ENCODE measurements around the gene PTH1R. TPM values are rescaled to one million over a fixed set of nuclear protein-coding genes. Genes with fewer than 3 reads are reported as not detected.

Gene PTH1R
- total RNA-seq, 1 donor from 2014 or later = 0.29 TPM

DNA sequence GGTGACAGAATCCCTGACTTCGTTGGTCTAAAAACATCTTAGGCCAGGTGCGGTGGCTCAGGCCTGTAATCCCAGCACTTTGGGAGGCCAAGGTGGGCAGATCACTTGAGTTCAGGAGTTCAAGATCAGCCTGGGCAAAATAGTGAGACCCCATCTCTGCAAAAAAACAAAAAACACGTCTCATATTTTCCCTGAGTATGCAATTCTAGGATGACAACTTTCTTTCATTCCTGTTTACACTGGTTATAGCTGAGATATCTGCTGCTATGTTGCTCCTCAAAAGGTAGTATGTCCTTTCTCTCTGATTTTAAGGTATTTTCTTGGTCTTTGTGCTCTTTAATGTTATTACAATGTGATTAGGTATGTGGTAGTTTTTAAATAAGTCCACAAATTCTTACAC, 39.3 kb downstream of the PTH1R start:
- TF ChIP-seq, protein P1, sequence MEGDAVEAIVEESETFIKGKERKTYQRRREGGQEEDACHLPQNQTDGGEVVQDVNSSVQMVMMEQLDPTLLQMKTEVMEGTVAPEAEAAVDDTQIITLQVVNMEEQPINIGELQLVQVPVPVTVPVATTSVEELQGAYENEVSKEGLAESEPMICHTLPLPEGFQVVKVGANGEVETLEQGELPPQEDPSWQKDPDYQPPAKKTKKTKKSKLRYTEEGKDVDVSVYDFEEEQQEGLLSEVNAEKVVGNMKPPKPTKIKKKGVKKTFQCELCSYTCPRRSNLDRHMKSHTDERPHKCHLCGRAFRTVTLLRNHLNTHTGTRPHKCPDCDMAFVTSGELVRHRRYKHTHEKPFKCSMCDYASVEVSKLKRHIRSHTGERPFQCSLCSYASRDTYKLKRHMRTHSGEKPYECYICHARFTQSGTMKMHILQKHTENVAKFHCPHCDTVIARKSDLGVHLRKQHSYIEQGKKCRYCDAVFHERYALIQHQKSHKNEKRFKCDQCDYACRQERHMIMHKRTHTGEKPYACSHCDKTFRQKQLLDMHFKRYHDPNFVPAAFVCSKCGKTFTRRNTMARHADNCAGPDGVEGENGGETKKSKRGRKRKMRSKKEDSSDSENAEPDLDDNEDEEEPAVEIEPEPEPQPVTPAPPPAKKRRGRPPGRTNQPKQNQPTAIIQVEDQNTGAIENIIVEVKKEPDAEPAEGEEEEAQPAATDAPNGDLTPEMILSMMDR (IDR thresholded peaks at IDR 0.05; ENCODE audit: partially characterized antibody, unreplicated experiment) = no peak
- Mint-ChIP-seq H3K36me3 (ENCODE audit: unreplicated experiment) (peaks cover 16% of the 10 kb centered on the region), H3K27me3 (ENCODE audit: unreplicated experiment) (peaks cover 1% of the 10 kb centered on the region), H3K4me1 (ENCODE audit: low read depth, unreplicated experiment) (no peaks in the 10 kb centered on the region), H3K27ac (ENCODE audit: unreplicated experiment) (no peak overlapping the region), H3K9me3 (ENCODE audit: unreplicated experiment) (peaks cover 3% of the 10 kb centered on the region), H3K4me3 (ENCODE audit: unreplicated experiment) (no peak overlapping the region)
- no peak for DNase-seq

DNA sequence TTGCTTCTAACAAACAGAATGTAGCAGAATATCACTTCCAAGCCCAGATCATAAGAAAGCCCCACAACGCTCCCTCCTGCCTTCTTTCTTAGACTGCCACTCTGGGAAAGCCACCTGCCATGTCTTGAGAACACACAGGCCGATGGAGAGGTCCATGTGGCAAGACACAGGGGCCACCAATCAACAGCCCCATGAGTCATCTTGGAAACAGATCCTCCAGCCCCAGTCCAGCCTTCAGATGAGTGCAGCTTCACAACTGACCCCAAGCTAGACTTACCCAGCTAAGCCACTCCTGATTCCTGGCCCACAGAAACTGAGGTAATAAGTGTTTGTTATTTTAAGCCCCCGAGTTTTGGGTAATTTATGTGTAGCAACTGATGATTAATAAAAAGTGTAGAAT, 39.7 kb downstream of the PTH1R start:
- peaks cover 1% of the 10 kb centered on the region for H3K27me3 Mint-ChIP-seq (ENCODE audit: unreplicated experiment)
- peaks cover 3% of the 10 kb centered on the region for H3K9me3 Mint-ChIP-seq (ENCODE audit: unreplicated experiment)
- no peaks in the 10 kb centered on the region for H3K4me1 Mint-ChIP-seq (ENCODE audit: low read depth, unreplicated experiment)
- no peak overlapping the region for H3K27ac Mint-ChIP-seq (ENCODE audit: unreplicated experiment)
- DNase-seq = no peak
- TF ChIP-seq, protein P1 (IDR thresholded peaks at IDR 0.05; ENCODE audit: partially characterized antibody, unreplicated experiment) = no peak
- no peak overlapping the region for H3K4me3 Mint-ChIP-seq (ENCODE audit: unreplicated experiment)
- H3K36me3 Mint-ChIP-seq (ENCODE audit: unreplicated experiment) = peaks cover 16% of the 10 kb centered on the region

DNA sequence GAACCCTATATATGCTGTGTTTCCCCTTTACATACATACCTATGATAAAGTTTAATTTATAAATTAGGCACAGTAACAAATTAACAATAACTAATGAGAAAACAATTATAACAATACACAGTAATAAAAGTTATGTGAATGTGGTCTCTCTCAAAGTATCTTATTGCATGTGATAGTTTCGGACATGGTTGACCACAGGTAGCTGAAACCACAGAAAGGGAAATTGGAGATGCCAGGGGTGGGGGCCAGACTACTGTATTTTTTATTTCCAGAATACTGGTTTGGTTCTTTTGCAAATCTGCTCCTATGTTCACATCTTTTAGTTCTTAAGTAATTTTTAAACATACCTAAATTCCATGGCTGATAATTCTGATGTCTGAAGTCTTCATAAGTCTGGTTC, 40.7 kb downstream of the PTH1R start:
- Mint-ChIP-seq H3K27me3 (ENCODE audit: unreplicated experiment) (peaks cover 4% of the 10 kb centered on the region), H3K4me1 (ENCODE audit: low read depth, unreplicated experiment) (no peaks in the 10 kb centered on the region), H3K27ac (ENCODE audit: unreplicated experiment) (no peak overlapping the region), H3K9me3 (ENCODE audit: unreplicated experiment) (peaks cover 3% of the 10 kb centered on the region), H3K4me3 (ENCODE audit: unreplicated experiment) (no peak overlapping the region), H3K36me3 (ENCODE audit: unreplicated experiment) (peaks cover 16% of the 10 kb centered on the region)
- TF ChIP-seq, protein P1 (IDR thresholded peaks at IDR 0.05; ENCODE audit: partially characterized antibody, unreplicated experiment) = no peak
- DNase-seq = no peak

DNA sequence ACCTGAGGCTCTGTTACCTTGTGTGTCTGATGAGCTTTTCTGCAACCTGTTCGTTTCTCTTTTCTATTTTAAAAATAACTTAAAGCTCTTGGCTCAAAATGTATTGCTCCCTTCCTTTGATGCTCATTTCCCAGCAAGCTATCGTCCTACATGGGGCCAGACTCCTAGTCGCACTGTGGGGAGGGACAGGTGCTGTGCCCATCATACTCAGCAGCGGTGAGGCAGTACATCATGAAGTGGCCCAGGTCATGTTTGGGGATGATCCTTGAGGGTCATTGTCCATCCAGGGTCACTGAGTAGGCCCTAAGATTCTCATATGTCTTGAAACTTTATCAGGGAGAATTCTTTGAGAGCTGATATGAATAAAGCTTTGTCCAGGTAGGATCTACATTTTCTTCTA, 41.1 kb downstream of the PTH1R start:
- H3K9me3 Mint-ChIP-seq (ENCODE audit: unreplicated experiment) = peaks cover 3% of the 10 kb centered on the region
- DNase-seq = no peak
- TF ChIP-seq, protein P1 (IDR thresholded peaks at IDR 0.05; ENCODE audit: partially characterized antibody, unreplicated experiment) = no peak
- H3K36me3 Mint-ChIP-seq (ENCODE audit: unreplicated experiment) = peaks cover 16% of the 10 kb centered on the region
- H3K27ac Mint-ChIP-seq (ENCODE audit: unreplicated experiment) = no peak overlapping the region
- no peak overlapping the region for H3K4me3 Mint-ChIP-seq (ENCODE audit: unreplicated experiment)
- no peaks in the 10 kb centered on the region for H3K4me1 Mint-ChIP-seq (ENCODE audit: low read depth, unreplicated experiment)
- peaks cover 7% of the 10 kb centered on the region for H3K27me3 Mint-ChIP-seq (ENCODE audit: unreplicated experiment)

DNA sequence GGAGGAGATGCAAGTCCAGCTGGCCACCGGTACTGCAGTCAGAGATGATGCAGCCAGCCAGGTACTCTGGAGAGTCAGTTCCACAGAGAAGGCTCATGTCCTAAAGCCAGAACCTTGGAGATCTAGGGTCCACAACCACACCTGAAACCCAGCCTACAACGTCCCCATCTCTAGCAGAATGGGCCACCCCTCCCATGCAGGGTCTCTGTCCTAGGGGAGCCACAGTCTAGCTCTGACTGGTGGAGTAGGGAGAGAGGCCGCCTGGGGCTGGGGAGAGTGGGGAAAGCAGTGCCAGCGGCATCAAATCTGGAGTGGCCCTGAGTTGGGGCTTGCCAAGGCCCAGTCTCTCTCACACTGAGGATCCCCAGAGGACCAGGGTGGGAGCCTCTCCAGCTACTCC, 43.5 kb downstream of the PTH1R start:
- H3K36me3 Mint-ChIP-seq (ENCODE audit: unreplicated experiment) = peaks cover 16% of the 10 kb centered on the region
- DNase-seq = no peak
- TF ChIP-seq, protein P1 (IDR thresholded peaks at IDR 0.05; ENCODE audit: partially characterized antibody, unreplicated experiment) = no peak
- peaks cover 3% of the 10 kb centered on the region for H3K9me3 Mint-ChIP-seq (ENCODE audit: unreplicated experiment)
- H3K27me3 Mint-ChIP-seq (ENCODE audit: unreplicated experiment) = peaks cover 7% of the 10 kb centered on the region
- H3K27ac Mint-ChIP-seq (ENCODE audit: unreplicated experiment) = no peak overlapping the region
- H3K4me1 Mint-ChIP-seq (ENCODE audit: low read depth, unreplicated experiment) = peaks cover 5% of the 10 kb centered on the region
- no peak overlapping the region for H3K4me3 Mint-ChIP-seq (ENCODE audit: unreplicated experiment)
